DND-41 (cell line): ENCODE results near the gene HP1BP3.

Experiments
- ATAC-seq: fragments of 200-7000 bp; cut with Tn5 transposase; 3 replicates; pipeline ENCODE4 v1.9.1; 2021; ENCODE audit warnings: low read depth; ENCODE audit not compliant: insufficient read depth
- DNase-seq: peaks from one replicate; pipeline ENCODE4 v3.0.0-alpha.2; 2020
- H2AFZ ChIP-seq: 2 replicates; pipeline ENCODE4 v1.6.0; 2012; ENCODE audit warnings: low read depth, low read length
- H3K27ac ChIP-seq: 2 replicates; pipeline ENCODE4 v1.5.1; 2012; ENCODE audit warnings: low read length, inconsistent platforms
- H3K27me3 ChIP-seq: fragments of 200-600 bp; sonication (generic); 2 replicates; pipeline ENCODE4 v1.6.0; 2012; ENCODE audit warnings: low read length, mild to moderate bottlenecking, inconsistent platforms; ENCODE audit not compliant: insufficient read depth, poor library complexity
- H3K36me3 ChIP-seq: 2 replicates; pipeline ENCODE4 v1.5.1; 2012; ENCODE audit warnings: low read length, inconsistent platforms; ENCODE audit not compliant: insufficient read depth
- H3K4me1 ChIP-seq: 2 replicates; pipeline ENCODE4 v1.5.1; 2012; ENCODE audit warnings: mild to moderate bottlenecking, low read length; ENCODE audit not compliant: insufficient read depth
- H3K4me2 ChIP-seq: 2 replicates; pipeline ENCODE4 v1.6.0; 2012; ENCODE audit warnings: mild to moderate bottlenecking, moderate library complexity, low read length, inconsistent platforms; ENCODE audit not compliant: insufficient read depth
- H3K4me3 ChIP-seq, 2 experiments: fragments of 200-600 bp in 1 of 2; shearing (Covaris generic) in 1 of 2; 2 replicates each; pipeline ENCODE4 v1.5.1; 2012 to 2016; ENCODE audit warnings: inconsistent platforms in 2 of 2, low read length in 2 of 2, mild to moderate bottlenecking in 2 of 2, low read depth in 1 of 2, moderate library complexity in 1 of 2
- H3K79me2 ChIP-seq: 2 replicates; pipeline ENCODE4 v1.6.0; 2012; ENCODE audit warnings: low read length, inconsistent platforms; ENCODE audit not compliant: insufficient read depth
- H3K9ac ChIP-seq: 2 replicates; pipeline ENCODE4 v1.6.0; 2012; ENCODE audit warnings: low read depth, mild to moderate bottlenecking, inconsistent platforms, low read length, moderate library complexity
- H3K9me3 ChIP-seq: 2 replicates; pipeline ENCODE4 v1.5.1; 2012; ENCODE audit warnings: low read length, moderate library complexity, mild to moderate bottlenecking, inconsistent platforms; ENCODE audit not compliant: insufficient read depth, severe bottlenecking
- H4K20me1 ChIP-seq: 2 replicates; pipeline ENCODE4 v1.6.0; 2012; ENCODE audit warnings: low read length; ENCODE audit not compliant: insufficient read depth
- CTCF ChIP-seq: IDR thresholded peaks from 2 replicates; pipeline ENCODE4 v1.5.1; 2012; ENCODE audit warnings: borderline replicate concordance, low read length, moderate library complexity, mild to moderate bottlenecking; ENCODE audit not compliant: poor library complexity, severe bottlenecking; ENCODE audit errors: extremely low read depth
- EZH2 ChIP-seq: IDR thresholded peaks from 3 replicates; pipeline ENCODE4 v1.6.1; 2012; ENCODE audit warnings: borderline replicate concordance, low read depth, mild to moderate bottlenecking, moderate library complexity, low read length, inconsistent platforms; ENCODE audit not compliant: severe bottlenecking

The HP1BP3 gene

GRCh38 chr1:20823845-20824244 lies 36.7 kb upstream of the HP1BP3 start:
- H4K20me1 ChIP-seq: no peaks in the 10 kb centered on the region
- DNase-seq (no peak), ATAC-seq (no peak)
- no peak overlapping the region for H3K27ac ChIP-seq
- H3K27me3 ChIP-seq: no peaks in the 10 kb centered on the region
- H3K79me2 ChIP-seq: no peaks in the 10 kb centered on the region
- no peak overlapping the region for H3K4me3 ChIP-seq
- H3K4me2 ChIP-seq: no peak overlapping the region
- H2AFZ ChIP-seq: no peak overlapping the region
- TF ChIP-seq CTCF (no peak), EZH2 (no peak)
- peaks cover 62% of the 10 kb centered on the region for H3K36me3 ChIP-seq
- H3K9ac ChIP-seq: no peak overlapping the region
- H3K9me3 ChIP-seq: no peaks in the 10 kb centered on the region
- H3K4me1 ChIP-seq: no peaks in the 10 kb centered on the region

- no peak for DNase-seq
- Histone ChIP-seq H3K36me3 (peaks cover 57% of the 10 kb centered on the region), H4K20me1 (no peaks in the 10 kb centered on the region), H3K9me3 (no peaks in the 10 kb centered on the region), H3K9ac (no peak overlapping the region), H3K27me3 (no peaks in the 10 kb centered on the region), H3K79me2 (no peaks in the 10 kb centered on the region), H2AFZ (no peak overlapping the region), H3K4me1 (no peaks in the 10 kb centered on the region), H3K4me2 (no peak overlapping the region), H3K4me3 (no peak overlapping the region), H3K27ac (no peak overlapping the region)
- TF ChIP-seq CTCF (no peak), EZH2 (no peak)
- ATAC-seq: no peak
Observed at GRCh38 chr1:20821466-20821865, 34.4 kb upstream of the HP1BP3 start.

- Histone ChIP-seq H3K4me3 (no peak overlapping the region), H3K4me1 (no peaks in the 10 kb centered on the region), H3K27me3 (no peaks in the 10 kb centered on the region), H3K9ac (no peak overlapping the region), H3K9me3 (no peaks in the 10 kb centered on the region), H3K79me2 (no peaks in the 10 kb centered on the region), H3K36me3 (peaks cover 50% of the 10 kb centered on the region), H3K4me2 (no peak overlapping the region), H3K27ac (no peak overlapping the region), H2AFZ (no peak overlapping the region), H4K20me1 (no peaks in the 10 kb centered on the region)
- TF ChIP-seq EZH2: no peak
- no peak for TF ChIP-seq CTCF
- no peak for ATAC-seq
- no peak for DNase-seq
Observed at GRCh38 chr1:20819818-20820217, 32.7 kb upstream of the HP1BP3 start.

GRCh38 chr1:20814534-20814871 lies 27.4 kb upstream of the HP1BP3 start:
- no peak overlapping the region for H3K4me3 ChIP-seq
- no peak overlapping the region for H3K9ac ChIP-seq
- H3K4me1 ChIP-seq: no peaks in the 10 kb centered on the region
- no peaks in the 10 kb centered on the region for H3K27me3 ChIP-seq
- DNase-seq: no peak
- H4K20me1 ChIP-seq: no peaks in the 10 kb centered on the region
- no peak overlapping the region for H3K4me2 ChIP-seq
- H3K36me3 ChIP-seq: peaks cover 24% of the 10 kb centered on the region
- no peaks in the 10 kb centered on the region for H3K9me3 ChIP-seq
- TF ChIP-seq EZH2: no peak
- TF ChIP-seq CTCF: no peak
- no peak overlapping the region for H3K27ac ChIP-seq
- no peak overlapping the region for H2AFZ ChIP-seq
- no peaks in the 10 kb centered on the region for H3K79me2 ChIP-seq
- no peak for ATAC-seq
